GM19328 (cell line): ENCODE data around the gene C2CD5.
"Not testable (repeated sequence)": the region's sequence is repeated elsewhere in the genome, so short reads cannot be mapped to it uniquely, and the experiment has no call there.

ENCODE experiments used
- ATAC-seq: cut with Tn5 transposase; IDR thresholded peaks from one replicate; pipeline ENCODE4 v1.9.1; 2021; ENCODE audit warnings: mild to moderate bottlenecking, moderate library complexity; ENCODE audit not compliant: unreplicated experiment

Gene C2CD5

GRCh38 chr12:22544038-22544979 is at the start of gene C2CD5:
Gene C2CD5 (minus strand): TSS chr12:22544542. CDS start chr12:22544150, 392 bp downstream.
- ATAC-seq: peak; percentile 77

DNA sequence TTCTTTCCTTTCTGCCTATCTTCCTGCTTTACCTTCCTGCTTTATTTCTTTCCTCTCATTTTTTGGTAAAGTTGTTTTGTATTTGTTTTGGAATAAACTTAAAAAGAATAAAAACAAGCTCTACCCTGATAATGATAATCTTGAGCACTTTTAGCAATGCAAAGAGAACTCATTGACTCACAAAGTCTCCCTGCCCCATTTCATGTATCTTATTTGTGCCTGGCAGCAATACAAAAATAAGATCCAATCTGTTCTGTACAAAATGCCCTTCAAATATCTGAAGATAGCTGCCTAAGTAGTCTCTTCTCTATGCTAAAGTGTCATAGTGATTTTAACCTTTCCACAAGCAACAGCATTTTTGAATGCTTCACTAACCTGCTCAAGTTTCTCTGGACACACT is 49.5 kb upstream of the C2CD5 start:
- ATAC-seq: no peak

- ATAC-seq: no peak
These were observed 44.5 kb upstream of the C2CD5 start for GRCh38 chr12:22588817-22589216.

DNA sequence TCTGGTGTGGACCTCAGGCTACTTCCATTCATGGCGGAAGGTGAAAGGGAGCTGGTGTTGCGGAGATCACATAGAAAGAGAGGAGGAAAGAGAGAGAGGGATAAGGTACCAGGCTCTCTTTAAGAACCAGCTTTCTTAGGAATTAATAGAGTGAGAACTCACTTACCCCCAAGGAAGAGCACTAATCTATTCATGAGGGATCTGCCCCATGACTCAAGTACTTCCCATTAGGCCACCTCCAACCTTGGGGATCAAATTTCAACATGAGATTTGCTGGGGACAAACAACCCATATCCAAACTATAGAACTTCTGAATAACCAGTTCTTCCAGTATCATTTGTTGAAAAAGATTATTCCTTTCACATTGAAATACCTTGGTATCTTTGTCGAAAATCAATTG is 34.0 kb upstream of the C2CD5 start:
- ATAC-seq: no peak

DNA sequence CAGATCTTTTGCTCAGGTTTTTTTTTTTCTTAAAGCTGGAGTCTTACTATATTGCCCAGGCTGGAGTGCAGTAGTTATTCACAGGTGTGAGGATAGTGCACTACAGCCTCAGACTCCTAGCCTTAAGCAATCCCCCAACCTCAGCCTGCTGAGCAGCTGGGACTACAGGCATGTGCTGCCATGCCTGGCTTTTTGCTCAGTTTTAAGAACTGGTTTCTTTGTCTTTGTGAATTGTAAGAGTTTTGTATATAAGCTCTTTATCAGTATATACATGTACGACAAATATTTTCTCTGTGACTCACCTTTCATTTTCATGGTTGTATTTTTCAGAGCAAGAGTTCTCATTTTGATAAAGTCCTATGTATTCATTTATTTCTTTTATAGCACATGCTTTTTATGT is 33.3 kb upstream of the C2CD5 start:
- no peak for ATAC-seq

- ATAC-seq: no peak
These were observed 32.1 kb upstream of the C2CD5 start for GRCh38 chr12:22576473-22576872.

DNA sequence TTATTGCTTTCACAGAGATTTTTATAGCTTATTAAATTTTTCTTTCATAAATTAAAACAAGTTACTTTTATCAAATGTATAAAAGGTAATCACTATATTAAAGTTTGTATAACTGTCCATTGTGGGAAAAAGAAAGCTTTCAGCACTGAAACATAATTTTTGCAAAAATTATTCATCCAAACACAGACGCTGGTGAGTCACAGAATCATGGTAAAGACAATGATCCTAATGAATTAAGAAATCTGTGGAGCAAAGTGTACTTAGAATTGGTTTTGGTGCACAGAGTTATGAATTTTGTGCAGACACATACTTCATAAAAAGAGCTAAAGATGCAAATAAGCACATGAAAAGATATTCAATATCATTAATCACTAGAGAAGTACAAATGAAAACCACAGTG is 31.7 kb upstream of the C2CD5 start:
- ATAC-seq: no peak

- ATAC-seq: no peak
These were observed 30.6 kb upstream of the C2CD5 start for GRCh38 chr12:22574921-22575320.

- no peak for ATAC-seq
These were observed 28.8 kb upstream of the C2CD5 start for GRCh38 chr12:22573181-22573580.

DNA sequence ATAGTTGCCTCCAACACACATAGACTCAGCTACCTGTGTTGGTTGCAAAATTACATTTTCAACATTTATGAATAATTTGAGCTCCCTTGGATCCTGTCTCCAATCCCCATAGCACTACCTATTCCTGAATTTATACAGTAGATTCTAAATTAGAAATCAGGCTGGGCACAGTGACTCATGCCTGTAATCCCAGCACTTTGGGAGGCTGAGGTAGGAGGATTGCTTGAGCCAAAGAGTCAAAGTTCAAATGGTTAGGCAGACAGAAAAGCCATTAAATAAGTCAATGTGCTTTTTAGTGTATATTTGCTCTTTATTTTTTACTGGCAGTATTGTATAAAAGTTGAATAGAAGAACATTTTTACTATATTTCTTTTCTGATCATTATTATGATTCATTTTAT is 24.9 kb upstream of the C2CD5 start:
- ATAC-seq: no peak

DNA sequence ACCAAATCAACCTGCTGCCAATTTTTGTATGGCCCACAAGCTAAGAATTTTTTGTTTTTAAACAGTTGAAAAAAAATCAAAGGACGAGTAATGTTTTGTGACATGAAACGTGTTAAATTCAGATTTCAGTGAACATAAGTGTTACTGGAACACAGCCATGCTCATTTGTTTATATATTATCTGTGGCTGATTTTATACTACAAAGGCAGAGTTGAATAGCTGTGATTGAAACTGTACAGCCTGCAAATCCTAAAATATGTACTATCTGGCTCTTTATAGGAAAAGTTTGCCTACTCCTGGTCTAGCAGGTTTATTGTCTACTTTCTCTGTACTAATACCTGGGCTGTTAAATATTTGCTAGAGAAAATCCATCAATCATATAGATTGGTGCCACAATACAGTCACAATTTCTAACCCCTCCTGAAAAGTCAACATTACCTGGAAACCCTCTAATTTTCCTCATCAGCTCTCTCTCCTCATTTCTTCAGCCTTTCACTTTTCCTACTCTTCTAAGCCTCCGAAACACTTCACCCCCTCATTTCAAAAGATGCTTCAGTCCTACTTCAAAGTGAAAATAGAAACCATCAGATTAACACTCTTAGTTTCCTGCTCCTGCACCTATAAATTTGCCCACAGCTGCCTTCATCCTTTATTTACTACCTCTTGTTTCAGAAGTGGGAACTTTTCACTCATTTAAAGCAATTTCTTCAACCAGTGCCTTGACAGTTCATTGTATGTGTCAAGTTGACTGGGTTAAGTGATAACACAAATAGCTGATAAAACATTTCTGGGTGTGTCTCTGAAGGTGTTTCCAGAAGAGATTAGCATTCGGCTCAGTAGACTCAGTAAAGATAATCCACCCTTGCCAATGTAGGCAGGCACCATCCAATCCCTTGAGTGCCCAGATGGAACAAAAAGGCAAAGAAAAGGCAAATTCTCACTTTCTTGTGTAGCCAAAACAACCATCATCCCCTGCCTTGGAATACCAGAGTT is 18.0 kb upstream of the C2CD5 start:
- no peak for ATAC-seq

- not testable (repeated sequence) for ATAC-seq
These were observed 10.4 kb upstream of the C2CD5 start for GRCh38 chr12:22554750-22555149.

DNA sequence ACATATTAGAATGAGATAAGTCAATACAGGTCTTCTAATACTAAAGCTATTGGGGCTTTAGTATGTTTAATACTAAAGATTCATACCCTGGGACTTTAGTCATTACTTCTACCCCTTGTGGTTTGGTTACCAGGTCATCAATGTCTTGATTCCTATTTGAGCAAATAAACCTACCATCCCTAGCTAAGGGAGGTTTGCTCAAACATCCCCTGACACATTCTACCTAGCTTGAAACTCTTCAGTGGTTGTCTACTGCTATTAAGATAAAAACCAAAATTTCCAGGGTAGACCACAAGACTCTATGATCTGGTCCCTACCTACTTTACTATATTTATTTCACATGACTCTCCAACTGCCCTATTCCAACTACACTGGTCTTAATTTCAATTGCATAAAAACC is 7.3 kb upstream of the C2CD5 start:
- no peak for ATAC-seq

- no peak for ATAC-seq
These were observed 913 bp upstream of the C2CD5 start for GRCh38 chr12:22545255-22545654.

DNA sequence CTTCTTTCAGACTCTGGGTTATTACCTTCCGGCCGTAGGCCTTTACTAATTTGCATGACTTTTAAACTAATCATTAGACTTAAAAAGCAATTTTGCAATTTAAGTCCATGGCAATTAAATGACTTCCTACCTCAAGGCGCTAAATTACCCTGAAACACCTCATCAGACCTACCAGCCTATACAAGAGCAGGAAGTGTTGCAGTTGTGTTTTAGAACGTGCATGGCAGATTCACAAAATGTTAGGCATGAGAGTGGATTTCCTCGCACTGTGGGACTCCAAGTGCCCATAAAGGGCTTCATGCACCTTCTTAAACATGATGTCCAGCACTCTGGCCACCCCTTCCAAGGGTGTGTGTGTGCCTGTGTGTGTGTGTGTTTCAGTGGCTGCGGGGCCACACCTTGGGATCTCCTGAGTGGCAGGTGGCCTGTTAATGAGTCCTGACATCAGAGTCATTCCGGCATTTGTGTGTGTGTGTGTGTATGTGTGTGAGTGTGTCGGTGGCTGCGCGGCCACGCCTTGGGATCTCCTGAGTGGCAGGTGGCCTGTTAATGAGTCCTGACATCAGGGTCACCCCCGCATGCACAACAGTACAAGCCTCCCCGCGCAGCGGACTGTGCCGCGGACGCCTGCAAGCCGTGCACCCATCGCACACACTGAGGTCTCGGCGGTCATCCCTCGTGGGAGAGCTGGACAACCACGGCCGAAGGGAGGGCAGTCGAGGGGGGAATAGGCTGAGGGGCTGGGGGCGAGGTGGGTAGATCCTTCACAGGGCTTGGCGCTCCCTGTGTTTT is 900 bp downstream of the C2CD5 start:
- peak; percentile 32 for ATAC-seq

DNA sequence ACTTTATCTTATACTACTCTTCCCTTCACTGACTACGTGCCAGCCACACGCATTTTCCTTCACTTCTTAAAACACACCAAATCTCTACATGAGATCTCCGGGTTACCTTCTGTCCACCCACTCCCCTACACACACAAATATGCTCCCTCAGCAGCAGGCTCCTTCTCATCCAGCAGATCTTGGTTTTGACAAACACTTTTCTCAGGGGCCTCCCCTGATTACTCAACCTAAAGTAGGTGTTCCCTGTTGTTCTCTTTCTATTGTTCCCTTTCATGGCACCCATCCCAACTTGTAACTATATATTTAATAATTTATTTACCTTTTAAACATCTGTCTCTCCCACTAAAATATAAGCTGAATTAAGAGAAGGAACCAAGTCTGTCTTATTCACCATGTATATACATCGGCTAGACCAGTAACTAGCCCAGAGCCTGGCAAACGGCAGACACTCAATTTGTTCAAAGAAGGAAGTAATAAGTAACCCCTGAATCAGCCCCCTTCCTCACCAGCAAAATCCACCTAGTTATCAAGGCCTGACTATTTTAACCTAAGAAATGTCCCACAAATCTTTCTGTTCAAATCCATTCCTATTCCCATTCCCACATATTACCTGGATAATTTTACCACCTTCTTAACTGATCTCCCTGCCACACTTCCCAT is 2.7 kb downstream of the C2CD5 start:
- ATAC-seq: no peak

DNA sequence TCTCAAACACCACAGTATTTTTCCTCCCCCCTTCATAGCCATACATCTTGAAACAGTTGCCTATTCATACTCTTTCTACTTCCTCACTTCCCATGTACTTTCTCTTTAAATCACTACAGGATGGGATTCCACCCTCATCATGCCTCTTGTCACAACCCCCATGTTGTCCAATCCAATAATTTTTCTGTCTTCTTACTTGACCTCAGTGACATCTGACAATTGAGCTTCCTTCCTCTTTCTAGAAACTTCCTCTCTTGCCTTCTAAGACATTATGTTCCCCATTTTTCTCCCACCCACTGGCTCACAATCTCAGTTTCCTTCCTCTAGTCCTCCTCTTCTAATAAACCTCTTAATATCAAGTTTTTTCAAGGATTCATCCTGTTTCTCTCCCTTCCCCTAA is 5.3 kb downstream of the C2CD5 start:
- ATAC-seq: no peak

GRCh38 chr12:22538311-22538710 is 6.0 kb downstream of the C2CD5 start:
- ATAC-seq: no peak

DNA sequence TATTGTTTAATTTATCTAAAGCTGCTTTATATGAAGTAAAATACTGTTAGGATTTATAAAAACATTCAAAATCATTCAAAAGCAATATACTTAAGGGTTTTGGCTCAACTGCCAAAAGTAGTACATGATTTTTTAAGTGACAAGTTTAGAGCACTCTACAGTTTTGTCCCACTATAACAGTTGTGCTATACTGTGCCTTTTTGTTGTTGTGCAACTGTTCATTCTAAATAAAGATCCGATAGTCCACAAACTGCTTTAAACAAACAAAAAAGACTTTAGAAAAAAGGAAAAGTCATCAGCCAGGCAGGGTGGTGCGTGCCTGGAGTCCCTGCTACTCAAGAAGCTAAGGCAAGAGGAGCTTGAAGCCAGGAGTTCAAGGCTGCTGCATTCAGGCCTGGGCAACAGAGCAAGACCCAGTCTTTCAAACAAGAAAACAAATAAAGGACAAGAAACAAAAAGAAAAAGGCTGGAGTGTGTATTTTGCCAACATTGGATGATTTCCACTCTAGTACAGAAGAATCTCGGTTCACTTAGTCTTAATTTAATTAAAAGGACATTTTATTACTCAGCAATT is 7.3 kb downstream of the C2CD5 start:
- ATAC-seq: no peak
